Naive thymus-derived CD4-positive, alpha-beta T cell (primary cell): Measurements from ENCODE around the gene MUC6. TPM values are rescaled to one million over a fixed set of nuclear protein-coding genes. Genes with fewer than 3 reads are reported as not detected.

Source experiments
- ATAC-seq: fragments of 150-1000 bp; cut with Tn5 transposase; 2 replicates; pipeline ENCODE4 v1.10.0; 2021; ENCODE audit warnings: mild to moderate bottlenecking, moderate library complexity
- CTCF ChIA-PET: fragments of 350-600 bp; sonication (Branson Sonifier 250); formaldehyde crosslinking; loops from one replicate; lab custom pipeline; 2021; ENCODE audit warnings: antibody characterized with exemption; lab: Charles Lee
- POLR2A ChIA-PET: fragments of 350-600 bp; sonication (Branson Sonifier 250); formaldehyde crosslinking; loops from one replicate; lab custom pipeline; 2021; ENCODE audit warnings: antibody characterized with exemption, inconsistent platforms; lab: Charles Lee
- DNase-seq, 9 donors: peaks; one replicate each; pipeline versions ENCODE4 v3.0.0 to v3.0.0-alpha.2; 2020 to 2022; ENCODE audit warnings: mixed read lengths in 1 of 9
- H3K27ac ChIP-seq: one replicate; pipeline ENCODE4 v1.7.0; 2013; ENCODE audit warnings: mild to moderate bottlenecking, low read depth, low read length, moderate library complexity
- H3K27me3 ChIP-seq, 2 donors: one replicate each; pipeline ENCODE4 v1.7.0; 2013; ENCODE audit warnings: low read length in 2 of 2, mild to moderate bottlenecking in 2 of 2, moderate library complexity in 2 of 2; ENCODE audit not compliant: control insufficient read depth in 2 of 2, insufficient read depth in 2 of 2
- H3K36me3 ChIP-seq, 3 experiments: 1 replicate in 2 of 3; 2 replicates in 1 of 3; pipeline ENCODE4 v1.7.0; 2013; ENCODE audit warnings: low read length in 3 of 3, mild to moderate bottlenecking in 3 of 3, moderate library complexity in 1 of 3; ENCODE audit not compliant: insufficient read depth in 3 of 3, control insufficient read depth in 2 of 3
- H3K4me1 ChIP-seq, 2 donors: one replicate each; pipeline ENCODE4 v1.7.0; 2013; ENCODE audit warnings: low read length in 2 of 2, mild to moderate bottlenecking in 2 of 2, moderate library complexity in 1 of 2; ENCODE audit not compliant: control insufficient read depth in 2 of 2, insufficient read depth in 2 of 2
- H3K4me3 ChIP-seq: 2 replicates; pipeline ENCODE4 v1.7.0; 2013; ENCODE audit warnings: mild to moderate bottlenecking, low read length
- H3K9me3 ChIP-seq, 3 experiments: 1 replicate in 2 of 3; 2 replicates in 1 of 3; pipeline ENCODE4 v1.7.0; 2013; ENCODE audit warnings: low read length in 3 of 3; ENCODE audit not compliant: control insufficient read depth in 2 of 3
- H3K27ac Mint-ChIP-seq, 9 donors: one replicate each; pipeline ENCODE4 v1.8.0; 2020 to 2022; ENCODE audit warnings: mixed read lengths in 9 of 9, mild to moderate bottlenecking in 8 of 9, moderate library complexity in 5 of 9, inconsistent platforms in 2 of 9
- H3K27me3 Mint-ChIP-seq, 5 donors: one replicate each; pipeline ENCODE4 v1.8.0; 2021 to 2022; ENCODE audit warnings: mixed read lengths in 5 of 5, mild to moderate bottlenecking in 1 of 5
- H3K36me3 Mint-ChIP-seq, 5 donors: one replicate each; pipeline ENCODE4 v1.8.0; 2020 to 2022; ENCODE audit warnings: mixed read lengths in 5 of 5, mild to moderate bottlenecking in 3 of 5, inconsistent platforms in 1 of 5
- H3K4me1 Mint-ChIP-seq, 7 donors: one replicate each; pipeline ENCODE4 v1.8.0; 2020 to 2022; ENCODE audit warnings: mixed read lengths in 7 of 7, mild to moderate bottlenecking in 3 of 7, inconsistent platforms in 1 of 7
- H3K4me3 Mint-ChIP-seq, 10 donors: one replicate each; pipeline ENCODE4 v1.8.0; 2020 to 2022; ENCODE audit warnings: mild to moderate bottlenecking in 10 of 10, mixed read lengths in 10 of 10, moderate library complexity in 6 of 10, inconsistent platforms in 2 of 10
- H3K9me3 Mint-ChIP-seq, 11 donors: one replicate each; pipeline ENCODE4 v1.8.0; 2020 to 2022; ENCODE audit warnings: mixed read lengths in 11 of 11, mild to moderate bottlenecking in 4 of 11, inconsistent platforms in 1 of 11, moderate library complexity in 1 of 11
- intact Hi-C, 2 donors: fragments of 100-400 bp; cut with micrococcal nuclease; formaldehyde crosslinking; loops; one replicate each; pipeline ENCODE4 v1.15.1; 2023
- polyA plus RNA-seq, 2 donors: library from polyadenylated mRNA; unstranded; fragments of 300-500 nt; fragmentation: Illumina TruSeq; gene quantifications; one replicate each; pipeline ENCODE4 v1.2.3, GENCODE V29; 2021
- total RNA-seq, 6 experiments: library from RNA in 5 of 6; stranded (reverse) in 5 of 6; gene quantifications; 1 replicate in 5 of 6; 2 replicates in 1 of 6; pipeline ENCODE4 v1.2.3 and lab custom pipeline; 2021 to 2026

Gene MUC6
- total and polyA plus RNA-seq, 7 experiments from 2014 or later = not detected

DNA sequence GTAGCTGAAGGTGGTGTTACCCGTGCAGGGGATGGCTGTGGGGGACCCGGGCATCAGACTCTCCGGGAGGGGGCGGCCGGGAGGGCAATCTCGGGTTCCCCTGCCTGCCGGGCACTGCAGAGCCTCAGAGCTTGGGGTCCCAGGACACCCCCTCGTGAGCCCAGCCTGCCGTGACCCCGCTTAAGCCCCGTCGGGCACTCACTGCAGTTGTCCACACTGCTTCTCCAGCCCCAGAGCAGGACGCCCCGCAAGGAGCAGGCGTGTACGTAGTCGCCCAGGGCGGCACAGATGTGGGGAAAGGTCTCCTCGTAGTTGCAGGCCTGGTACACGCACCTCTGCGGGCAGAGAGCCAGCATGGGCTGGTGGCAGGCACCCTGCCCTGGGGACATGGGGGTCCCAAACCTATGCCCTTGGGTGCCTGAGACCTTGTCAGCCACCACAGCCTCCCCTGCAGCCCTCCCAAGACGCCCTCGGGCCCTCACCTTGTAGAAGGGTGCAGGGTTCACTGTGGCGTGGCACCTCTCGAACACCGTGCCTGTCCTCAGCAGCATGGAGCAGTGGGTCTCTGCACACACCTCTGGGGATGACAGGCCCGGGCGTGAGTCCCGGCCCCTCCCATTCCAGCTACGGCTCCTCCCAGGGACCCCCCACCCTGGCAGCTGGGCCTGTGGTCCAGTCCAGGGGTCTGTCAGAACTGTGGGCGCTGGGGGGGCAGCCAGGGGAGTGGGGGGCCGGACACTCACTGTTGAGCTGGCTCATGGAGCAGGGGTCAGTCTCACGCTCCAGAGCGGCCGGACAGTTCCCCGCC lies 8.8 kb downstream of the MUC6 start:
- H3K9me3 ChIP-seq = no peaks in the 10 kb centered on the region
- ChIA-PET POLR2A (no interaction called here), CTCF (no interaction called here)
- H3K36me3 Mint-ChIP-seq = peaks cover 0 to 7% (median 5%) of the 10 kb centered on the region in 5 donors
- no peaks in the 10 kb centered on the region for H3K27me3 Mint-ChIP-seq
- intact Hi-C loops = no loop called here
- peaks cover 0 to 6% (median 0%) of the 10 kb centered on the region in 7 donors for H3K4me1 Mint-ChIP-seq
- DNase-seq (peak in 1 of 9 donors; percentile 0), ATAC-seq (no peak)
- H3K27ac Mint-ChIP-seq = no peak overlapping the region
- H3K4me3 ChIP-seq = no peak overlapping the region
- H3K4me1 ChIP-seq = no peaks in the 10 kb centered on the region
- no peak overlapping the region for H3K27ac ChIP-seq
- H3K4me3 Mint-ChIP-seq = no peak overlapping the region
- H3K27me3 ChIP-seq = no peaks in the 10 kb centered on the region
- peaks cover 0 to 10% (median 0%) of the 10 kb centered on the region in 11 donors for H3K9me3 Mint-ChIP-seq
- no peaks in the 10 kb centered on the region for H3K36me3 ChIP-seq

DNA sequence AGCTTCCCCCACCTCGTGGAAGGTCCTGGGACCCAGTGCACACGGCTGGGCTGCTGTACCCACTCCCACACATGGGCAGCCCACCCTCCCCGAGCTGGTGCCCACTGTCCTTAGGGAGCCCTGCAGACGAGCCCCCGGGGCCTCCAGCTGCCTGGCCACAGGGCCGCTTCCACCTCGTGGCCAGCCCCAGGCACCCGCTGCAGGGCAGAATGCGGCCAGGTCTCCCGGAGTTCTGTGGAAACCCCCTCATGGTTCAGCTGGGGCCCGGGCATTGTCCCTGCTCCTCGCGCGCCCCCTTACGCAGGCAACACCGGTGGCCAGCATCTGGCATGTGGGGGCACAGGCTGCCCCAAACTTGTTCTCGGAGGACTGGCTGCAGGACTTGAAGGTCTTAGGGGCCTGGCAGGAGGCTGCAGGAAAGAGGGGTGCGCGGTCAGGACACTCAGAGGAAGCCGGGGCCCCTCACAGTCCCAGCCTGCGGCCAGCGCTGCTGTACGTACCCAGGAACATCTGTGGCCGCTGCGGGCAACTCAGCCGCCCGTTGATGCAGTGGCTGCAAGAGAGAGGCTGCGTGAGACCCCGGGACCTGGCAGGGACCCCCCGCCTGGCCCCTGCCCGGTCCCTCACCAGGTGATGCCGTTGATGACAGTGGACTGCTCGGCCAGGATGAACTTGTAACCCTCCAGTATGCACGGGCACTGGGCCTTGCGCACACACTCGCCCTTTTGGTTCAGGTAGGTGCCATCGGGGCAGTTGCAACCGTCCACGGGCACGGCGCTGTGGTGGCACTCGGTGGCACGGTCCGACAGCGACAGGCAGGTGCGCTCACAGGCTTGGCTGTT lies 9.7 kb downstream of the MUC6 start:
- Mint-ChIP-seq H3K27me3 (no peaks in the 10 kb centered on the region), H3K27ac (no peak overlapping the region), H3K9me3 (peaks cover 0 to 9% (median 0%) of the 10 kb centered on the region in 11 donors), H3K4me3 (no peak overlapping the region), H3K36me3 (peaks cover 0 to 8% (median 7%) of the 10 kb centered on the region in 5 donors), H3K4me1 (peaks cover 0 to 10% (median 0%) of the 10 kb centered on the region in 7 donors)
- DNase-seq (no peak), ATAC-seq (no peak)
- H3K4me3 ChIP-seq = no peak overlapping the region
- H3K27ac ChIP-seq = no peak overlapping the region
- ChIA-PET CTCF (no interaction called here), POLR2A (no interaction called here)
- intact Hi-C loops = no loop called here
- no peaks in the 10 kb centered on the region for H3K9me3 ChIP-seq
- no peaks in the 10 kb centered on the region for H3K36me3 ChIP-seq
- H3K27me3 ChIP-seq = no peaks in the 10 kb centered on the region
- H3K4me1 ChIP-seq = no peaks in the 10 kb centered on the region

DNA sequence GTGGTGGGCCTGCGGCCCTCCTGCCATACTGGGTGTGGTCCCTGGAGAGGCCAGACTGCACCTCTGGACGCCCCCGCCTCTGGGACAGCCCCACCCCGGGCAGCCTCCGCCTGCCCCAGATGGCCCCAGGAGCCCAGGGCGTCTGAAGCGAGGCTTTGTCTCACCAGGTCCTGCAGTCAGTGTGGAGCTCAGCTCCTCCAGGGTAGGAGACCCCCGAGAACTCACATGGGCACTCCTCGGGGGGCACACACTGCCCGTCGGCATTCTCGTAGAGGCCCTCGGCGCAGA lies 10.4 kb downstream of the MUC6 start:
- DNase-seq = no peak
- CTCF ChIA-PET = no interaction called here
- Mint-ChIP-seq H3K36me3 (peaks cover 0 to 8% (median 7%) of the 10 kb centered on the region in 5 donors), H3K27ac (no peak overlapping the region), H3K9me3 (peaks cover 0 to 9% (median 0%) of the 10 kb centered on the region in 11 donors), H3K4me3 (no peak overlapping the region), H3K4me1 (peaks cover 0 to 10% (median 0%) of the 10 kb centered on the region in 7 donors), H3K27me3 (no peaks in the 10 kb centered on the region)
- no peaks in the 10 kb centered on the region for H3K9me3 ChIP-seq
- no peak overlapping the region for H3K27ac ChIP-seq
- H3K36me3 ChIP-seq = no peaks in the 10 kb centered on the region
- no peaks in the 10 kb centered on the region for H3K4me1 ChIP-seq
- H3K4me3 ChIP-seq = no peak overlapping the region
- H3K27me3 ChIP-seq = no peaks in the 10 kb centered on the region
- ATAC-seq = no peak
- POLR2A ChIA-PET = no interaction called here
- intact Hi-C loops = no loop called here

GRCh38 chr11:1025410-1026162 lies 10.9 kb downstream of the MUC6 start:
- peaks cover 0 to 9% (median 0%) of the 10 kb centered on the region in 11 donors for H3K9me3 Mint-ChIP-seq
- ATAC-seq (no peak), DNase-seq (no peak)
- intact Hi-C loops = no loop called here
- no peak overlapping the region for H3K4me3 Mint-ChIP-seq
- peaks cover 0 to 10% (median 0%) of the 10 kb centered on the region in 7 donors for H3K4me1 Mint-ChIP-seq
- POLR2A ChIA-PET = no interaction called here
- no peak overlapping the region for H3K27ac ChIP-seq
- no peaks in the 10 kb centered on the region for H3K4me1 ChIP-seq
- H3K27me3 Mint-ChIP-seq = no peaks in the 10 kb centered on the region
- H3K4me3 ChIP-seq = no peak overlapping the region
- CTCF ChIA-PET = no interaction called here
- no peaks in the 10 kb centered on the region for H3K27me3 ChIP-seq
- H3K27ac Mint-ChIP-seq = no peak overlapping the region
- peaks cover 0 to 8% (median 7%) of the 10 kb centered on the region in 5 donors for H3K36me3 Mint-ChIP-seq
- H3K9me3 ChIP-seq = no peaks in the 10 kb centered on the region
- no peaks in the 10 kb centered on the region for H3K36me3 ChIP-seq

DNA sequence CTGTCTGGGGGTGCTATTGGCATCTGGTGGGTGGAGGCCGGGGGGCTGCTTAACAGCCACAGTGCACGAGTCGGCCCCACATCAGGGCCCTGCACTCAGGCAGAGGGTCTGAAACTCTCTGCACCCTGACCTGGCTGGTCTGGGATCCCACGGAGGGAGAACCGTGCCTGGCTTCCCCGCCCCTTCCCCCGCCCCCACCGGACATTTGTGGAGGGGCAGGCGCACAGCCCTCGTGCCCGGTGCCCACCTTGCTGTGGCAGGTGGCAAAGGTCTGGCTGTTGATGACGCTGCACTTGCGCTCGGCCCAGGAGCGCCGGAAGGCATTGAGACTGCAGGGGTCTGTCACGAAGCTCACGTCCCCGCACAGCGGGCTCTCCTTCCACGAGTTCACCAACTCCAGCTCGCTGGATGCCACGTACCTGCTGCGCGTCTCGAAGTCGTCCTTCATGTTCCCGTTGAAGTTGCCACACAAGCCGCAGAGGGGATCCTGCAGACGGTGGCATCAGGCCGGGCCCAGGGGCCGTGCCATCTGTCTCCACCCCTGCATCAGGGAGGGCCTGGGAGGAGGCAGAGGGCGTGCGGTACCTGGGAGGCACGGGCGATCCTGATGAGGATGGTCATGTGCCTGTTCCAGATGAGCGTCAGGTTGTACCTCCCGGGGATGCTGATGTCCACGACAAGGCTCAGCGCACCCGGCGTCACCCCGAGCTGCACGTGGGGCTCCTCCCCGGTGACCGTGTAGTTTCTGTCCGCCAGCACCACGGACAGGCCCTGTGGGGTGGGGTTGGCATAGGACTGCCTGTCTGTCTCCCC lies 11.7 kb downstream of the MUC6 start:
- peaks cover 0 to 9% (median 0%) of the 10 kb centered on the region in 11 donors for H3K9me3 Mint-ChIP-seq
- no peak overlapping the region for H3K4me3 Mint-ChIP-seq
- intact Hi-C loops = no loop called here
- H3K27me3 Mint-ChIP-seq = no peaks in the 10 kb centered on the region
- ChIA-PET POLR2A (no interaction called here), CTCF (interaction anchor here (0.7 kb wide), 1 partner anchor 804 kb away, joined by 3 read pairs; no protein-coding TSS in a partner anchor)
- H3K36me3 Mint-ChIP-seq = peaks cover 0 to 8% (median 7%) of the 10 kb centered on the region in 5 donors
- DNase-seq = no peak
- H3K27me3 ChIP-seq = no peaks in the 10 kb centered on the region
- no peak for ATAC-seq
- no peak overlapping the region for H3K27ac ChIP-seq
- H3K36me3 ChIP-seq = no peaks in the 10 kb centered on the region
- H3K27ac Mint-ChIP-seq = no peak overlapping the region
- no peak overlapping the region for H3K4me3 ChIP-seq
- no peaks in the 10 kb centered on the region for H3K9me3 ChIP-seq
- peaks cover 0 to 10% (median 0%) of the 10 kb centered on the region in 7 donors for H3K4me1 Mint-ChIP-seq
- H3K4me1 ChIP-seq = no peaks in the 10 kb centered on the region
